Gastrocnemius medialis (tissue), 4 donors: ENCODE data around the gene LRCH4.

Experiments
- CTCF ChIP-seq, 5 experiments: fragments of 450-650 bp in 3 of 5; fragments of 200-600 bp in 2 of 5; sonication (generic) in 2 of 5; IDR thresholded peaks in 4 of 5; conservative IDR thresholded peaks in 1 of 5; 1 replicate in 4 of 5; 2 replicates in 1 of 5; pipeline ENCODE4 v1.5.1; 2016 to 2019; ENCODE audit warnings: antibody characterized with exemption in 5 of 5, mild to moderate bottlenecking in 3 of 5, moderate library complexity in 3 of 5
- POLR2A ChIP-seq, 2 donors: fragments of 450-650 bp; IDR thresholded peaks; one replicate each; pipeline ENCODE4 v1.6.1; 2017; ENCODE audit warnings: antibody characterized with exemption in 2 of 2, mild to moderate bottlenecking in 2 of 2, moderate library complexity in 2 of 2

- TF ChIP-seq CTCF (IDR thresholded peaks at IDR 0.05 in 4 of 5, conservative IDR thresholded peaks at IDR 0.05 in 1 of 5), result no peak
- TF ChIP-seq POLR2A (IDR thresholded peaks at IDR 0.05), result no peak
Measured at GRCh38 chr7:100598425-100598824, 12.5 kb upstream of the LRCH4 start.
